Fibroblast of the conjunctiva (primary cell): ENCODE results near the gene RPS6KA2.
"Not testable (repeated sequence)": the region's sequence is repeated elsewhere in the genome, so short reads cannot be mapped to it uniquely, and the experiment has no call there.

Experiments
- DNase-seq: peaks from one replicate; pipeline ENCODE4 v3.0.0-alpha.2; 2010; ENCODE audit warnings: low read depth

Gene RPS6KA2

DNA sequence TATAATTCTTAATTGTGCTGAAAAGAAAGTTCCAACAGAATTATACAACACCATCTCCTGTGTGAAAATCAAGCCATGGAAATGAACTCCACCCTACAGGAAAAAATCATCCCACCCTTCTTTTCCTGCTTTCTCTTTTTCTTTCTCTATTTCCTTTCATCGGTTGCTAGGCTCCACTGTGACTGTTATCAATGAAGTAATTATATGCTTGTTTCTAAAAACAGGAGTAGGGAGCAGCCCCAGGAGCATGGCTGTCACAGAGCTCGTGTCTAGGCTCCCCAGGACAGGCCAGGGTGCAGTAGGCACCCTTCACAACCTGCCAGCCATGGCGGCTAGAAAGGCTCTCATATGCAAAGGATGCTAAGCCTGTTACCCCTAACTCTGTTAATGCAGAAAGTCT, 257.3 kb downstream of the RPS6KA2 start:
- no peak for DNase-seq

DNA sequence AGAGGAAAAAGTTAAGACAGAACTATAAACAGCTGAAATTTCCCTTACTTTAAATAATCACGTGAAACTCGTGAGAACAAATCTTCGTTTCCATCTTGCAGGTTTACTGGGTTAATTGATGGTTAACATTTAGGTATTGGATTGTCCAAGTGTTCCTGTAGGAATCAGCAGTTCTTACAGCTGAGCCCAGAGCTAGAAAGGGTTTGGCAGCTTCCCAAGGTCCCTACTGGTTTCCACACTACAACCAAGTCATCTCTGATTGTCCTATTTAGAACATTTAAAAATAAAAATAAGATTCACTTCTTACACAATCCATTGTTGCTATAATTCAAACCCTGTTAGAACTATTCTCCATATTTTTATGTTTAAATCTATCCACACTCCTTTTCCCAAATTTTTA, 260.1 kb downstream of the RPS6KA2 start:
- no peak for DNase-seq

DNA sequence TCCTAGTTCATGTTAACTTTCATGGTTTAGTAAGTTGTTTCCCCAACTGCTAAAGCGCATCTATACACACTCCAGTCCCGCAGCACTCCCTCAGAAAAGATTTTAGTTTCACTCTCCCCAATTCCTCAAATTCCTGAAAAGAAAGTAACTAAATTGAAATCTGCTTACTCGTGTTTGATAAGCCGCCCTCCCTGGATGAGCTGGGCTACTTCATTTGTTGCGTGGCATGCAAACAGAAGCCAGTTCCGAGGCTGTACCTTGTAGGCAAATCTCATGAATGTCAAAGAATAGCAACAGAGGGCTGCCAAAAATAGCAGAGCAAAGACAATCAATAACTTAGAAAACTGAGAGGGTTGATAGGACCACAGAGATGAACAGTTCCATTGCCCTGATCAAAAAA, 261.2 kb downstream of the RPS6KA2 start:
- DNase-seq: no peak

DNA sequence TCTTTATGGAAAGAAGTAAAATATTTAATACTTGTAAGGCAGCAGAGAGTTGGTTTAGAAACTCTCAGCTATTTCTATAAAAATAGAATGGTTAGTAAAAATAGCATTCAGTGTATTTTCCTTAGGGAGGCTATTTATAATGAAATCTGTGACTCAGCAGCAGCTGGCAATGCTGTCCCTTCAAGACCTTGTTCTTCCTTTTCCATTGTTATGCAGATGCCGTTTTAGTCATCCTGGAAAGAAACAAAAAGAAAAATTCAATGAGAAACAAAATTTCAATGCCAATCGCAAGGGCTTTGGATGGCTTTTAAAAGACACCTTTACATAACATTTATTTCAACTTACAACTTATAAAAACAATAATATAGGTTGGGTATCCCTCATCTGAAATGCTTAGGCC, 261.8 kb downstream of the RPS6KA2 start:
- DNase-seq: no peak

DNA sequence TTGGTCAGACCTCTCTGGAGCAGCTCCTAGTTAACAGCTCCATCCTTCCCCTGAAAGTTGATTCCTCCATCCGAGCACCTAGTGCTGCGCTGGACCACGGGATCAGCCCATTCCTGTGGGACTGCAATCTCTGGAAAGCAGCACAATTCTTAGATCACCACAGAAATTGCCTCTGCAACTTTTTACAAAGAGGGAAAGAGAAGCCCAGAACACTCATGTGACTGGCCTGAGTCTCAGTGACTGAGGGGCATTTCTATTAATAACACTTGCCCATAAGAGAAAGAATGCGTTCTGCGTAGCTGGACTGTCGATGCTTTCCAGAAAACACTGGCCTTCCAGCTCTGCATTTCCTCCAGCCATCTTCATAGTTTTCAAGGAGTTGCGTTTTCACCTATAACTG, 262.6 kb downstream of the RPS6KA2 start:
- DNase-seq: no peak

DNA sequence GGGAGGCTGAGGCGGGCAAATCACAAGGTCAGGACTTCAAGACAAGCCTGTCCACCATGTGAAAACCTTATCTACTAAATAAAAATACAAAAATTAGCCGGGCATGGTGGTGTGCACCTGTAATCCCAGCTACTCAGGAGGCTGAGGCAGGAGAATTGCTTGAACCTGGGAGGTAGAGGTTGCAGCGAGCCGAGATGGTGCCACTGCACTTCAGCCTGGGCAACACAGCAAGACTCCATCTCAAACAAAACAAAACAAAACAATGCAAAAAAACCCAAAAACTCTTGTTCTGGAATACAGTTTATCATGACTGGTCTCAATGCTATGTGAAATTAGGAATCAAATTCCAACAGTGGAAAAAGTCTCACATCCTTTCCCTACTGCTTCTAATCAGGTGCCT, 264.6 kb downstream of the RPS6KA2 start:
- DNase-seq: not testable (repeated sequence)

DNA sequence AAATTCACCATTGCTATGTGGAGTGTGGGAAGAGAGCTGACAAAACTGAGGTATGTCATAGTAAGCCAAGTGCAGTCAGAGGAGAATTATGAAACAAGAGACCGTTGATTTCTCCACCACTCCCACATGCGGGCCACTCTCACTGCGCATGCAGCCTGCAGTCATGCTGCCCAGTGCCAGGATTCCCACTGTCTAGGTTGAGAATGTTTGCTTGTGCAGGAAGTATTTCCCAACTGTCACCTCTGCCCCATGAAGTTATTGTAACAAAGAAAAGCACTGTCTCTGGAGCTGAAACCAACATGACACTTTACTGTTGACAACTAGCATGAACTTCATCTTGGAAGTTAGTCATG, 266.0 kb downstream of the RPS6KA2 start:
- no peak for DNase-seq

DNA sequence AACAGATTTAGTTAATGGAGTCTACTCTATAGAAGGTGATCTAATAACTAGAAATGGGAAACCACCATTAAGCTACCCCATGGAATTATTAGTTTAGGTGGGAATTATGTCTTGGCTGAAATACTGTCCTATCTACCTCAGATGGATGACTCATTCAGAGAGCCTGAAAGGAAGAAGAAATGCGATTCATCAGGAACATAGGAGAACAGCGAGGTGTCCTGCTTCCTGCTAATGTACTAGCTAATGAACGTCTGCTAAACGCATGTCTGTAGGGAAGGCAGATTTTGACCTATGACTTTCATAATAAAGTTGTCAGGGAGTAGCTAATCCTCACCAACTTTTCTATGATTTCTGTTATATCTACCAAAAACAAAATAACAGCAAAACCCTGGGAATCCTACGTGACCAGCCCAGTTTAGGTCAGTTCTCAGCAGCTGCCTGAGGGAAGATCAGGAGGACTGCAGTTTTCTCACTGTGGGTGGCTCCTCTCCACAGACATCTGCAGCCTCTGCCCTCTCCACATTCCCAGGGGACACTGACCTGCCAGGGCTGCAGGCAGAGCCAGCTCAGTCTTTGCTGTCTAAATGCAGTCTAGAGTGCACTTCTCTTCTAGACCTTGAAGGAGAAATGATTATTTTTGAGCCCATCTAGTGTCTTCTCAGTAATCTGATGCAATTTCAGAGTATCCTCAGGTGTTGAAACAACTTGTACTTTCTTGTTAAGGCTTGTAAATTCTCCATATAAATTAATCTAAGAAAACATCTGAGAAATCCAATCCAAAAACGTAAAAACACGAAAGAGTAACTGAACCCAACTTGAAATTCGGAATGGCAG, 266.6 kb downstream of the RPS6KA2 start:
- peak; percentile 9 for DNase-seq
